ENCODE measurements around the gene CD151.

CD151 gene

GRCh38 chr11:815675-816432 is 16.9 kb upstream of the CD151 start:
- no peak for DNase-seq

GRCh38 chr11:816433-816779 is 16.3 kb upstream of the CD151 start:
- DNase-seq, result no peak

DNA sequence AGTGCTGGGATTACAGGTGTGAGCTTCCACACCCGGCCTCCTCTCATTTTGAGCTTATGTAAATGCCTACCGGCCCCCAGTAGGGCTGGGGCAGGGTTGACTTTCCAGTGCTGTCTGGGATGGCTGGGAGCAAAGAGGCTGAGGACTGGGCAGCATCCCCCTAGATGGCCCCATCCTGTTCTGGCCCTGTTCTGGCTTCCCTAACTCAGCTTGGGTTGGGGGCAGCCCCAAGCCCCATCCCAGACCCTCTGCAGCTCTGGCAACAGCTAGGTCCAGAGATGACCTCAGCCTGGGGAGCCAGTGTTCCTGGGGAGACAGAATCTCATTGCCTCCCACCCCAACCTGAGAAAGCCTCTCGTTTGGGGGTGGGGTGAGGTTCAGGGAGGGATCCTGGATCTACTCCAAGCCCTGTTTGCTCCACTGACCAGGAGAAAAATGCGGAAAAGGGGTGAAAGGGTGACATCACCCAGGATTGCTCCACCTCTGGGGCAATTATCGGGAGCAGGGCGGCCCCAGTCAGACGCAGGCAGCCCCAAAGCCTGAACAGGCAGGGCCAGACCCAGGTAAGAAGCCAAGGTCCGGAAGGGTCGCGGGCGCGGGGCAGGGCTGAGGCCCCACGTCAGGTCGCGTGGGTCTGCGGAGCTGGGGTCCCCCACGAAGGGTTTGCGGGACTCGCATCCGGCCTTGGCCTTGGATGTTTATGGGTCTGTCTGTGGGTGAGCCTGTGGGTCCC is 14.2 kb upstream of the CD151 start, which contains the start of gene PNPLA2:
TSS of gene PNPLA2 (plus strand) at position 519 of the 733 bp plus-strand sequence. CDS start 805 bp downstream, outside the sequence.
- DNase-seq, result no peak

GRCh38 chr11:819129-819931 is 13.4 kb upstream of the CD151 start:
- peak; percentile 93 for DNase-seq

- DNase-seq, result peak; percentile 96
Measured at GRCh38 chr11:819943-820649, 12.7 kb upstream of the CD151 start.

GRCh38 chr11:820655-821511 is 11.9 kb upstream of the CD151 start:
- no peak for DNase-seq

DNA sequence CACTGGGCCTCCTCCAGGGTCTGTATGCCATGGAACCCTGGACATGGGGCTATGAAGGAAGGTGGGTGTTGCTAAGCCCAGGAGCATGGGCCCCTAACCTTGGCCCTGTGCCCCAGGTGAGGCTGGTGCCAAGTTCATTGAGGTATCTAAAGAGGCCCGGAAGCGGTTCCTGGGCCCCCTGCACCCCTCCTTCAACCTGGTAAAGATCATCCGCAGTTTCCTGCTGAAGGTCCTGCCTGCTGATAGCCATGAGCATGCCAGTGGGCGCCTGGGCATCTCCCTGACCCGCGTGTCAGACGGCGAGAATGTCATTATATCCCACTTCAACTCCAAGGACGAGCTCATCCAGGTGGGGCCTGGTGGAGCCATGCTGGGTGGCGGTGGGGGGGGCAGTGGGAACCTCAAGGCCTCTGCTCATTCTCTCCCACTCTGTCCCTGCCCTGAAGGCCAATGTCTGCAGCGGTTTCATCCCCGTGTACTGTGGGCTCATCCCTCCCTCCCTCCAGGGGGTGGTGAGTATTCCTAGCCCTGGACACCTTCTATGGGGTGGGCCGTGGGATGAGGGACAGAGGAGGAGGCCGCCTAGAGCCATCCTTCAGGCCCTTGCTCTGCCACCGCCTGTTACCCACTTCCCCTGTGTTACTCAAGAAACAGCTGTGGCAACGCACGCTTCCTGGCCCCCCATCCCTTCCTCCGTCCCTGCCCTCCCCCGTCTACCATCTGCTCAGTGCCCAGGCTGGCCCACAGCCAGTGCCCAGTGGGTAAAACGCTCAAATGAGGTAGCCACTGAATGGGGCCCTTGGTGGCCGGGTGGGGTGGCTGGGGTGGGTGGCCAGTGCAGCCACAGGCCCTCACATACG is 11.0 kb upstream of the CD151 start:
- no peak for DNase-seq

GRCh38 chr11:823441-824291 is 9.1 kb upstream of the CD151 start:
- no peak for DNase-seq

DNA sequence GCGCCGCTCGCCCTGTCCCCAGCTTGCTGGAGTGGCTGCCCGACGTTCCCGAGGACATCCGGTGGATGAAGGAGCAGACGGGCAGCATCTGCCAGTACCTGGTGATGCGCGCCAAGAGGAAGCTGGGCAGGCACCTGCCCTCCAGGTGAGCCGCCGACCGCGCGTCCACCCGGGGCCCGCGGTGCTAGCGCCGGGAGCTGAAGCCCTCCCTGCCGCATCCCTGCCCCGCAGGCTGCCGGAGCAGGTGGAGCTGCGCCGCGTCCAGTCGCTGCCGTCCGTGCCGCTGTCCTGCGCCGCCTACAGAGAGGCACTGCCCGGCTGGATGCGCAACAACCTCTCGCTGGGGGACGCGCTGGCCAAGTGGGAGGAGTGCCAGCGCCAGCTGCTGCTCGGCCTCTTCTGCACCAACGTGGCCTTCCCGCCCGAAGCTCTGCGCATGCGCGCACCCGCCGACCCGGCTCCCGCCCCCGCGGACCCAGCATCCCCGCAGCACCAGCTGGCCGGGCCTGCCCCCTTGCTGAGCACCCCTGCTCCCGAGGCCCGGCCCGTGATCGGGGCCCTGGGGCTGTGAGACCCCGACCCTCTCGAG is 8.4 kb upstream of the CD151 start:
- DNase-seq, result no peak

DNA sequence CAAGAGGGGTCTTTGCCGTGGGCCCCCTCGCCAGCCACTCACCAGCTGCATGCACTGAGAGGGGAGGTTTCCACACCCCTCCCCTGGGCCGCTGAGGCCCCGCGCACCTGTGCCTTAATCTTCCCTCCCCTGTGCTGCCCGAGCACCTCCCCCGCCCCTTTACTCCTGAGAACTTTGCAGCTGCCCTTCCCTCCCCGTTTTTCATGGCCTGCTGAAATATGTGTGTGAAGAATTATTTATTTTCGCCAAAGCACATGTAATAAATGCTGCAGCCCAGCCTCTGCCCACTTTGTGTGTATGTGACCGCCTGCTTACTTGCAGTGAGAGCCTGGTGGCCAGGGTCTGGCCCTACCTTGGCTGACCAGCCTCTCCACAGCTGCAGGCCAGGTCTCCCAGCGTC is 7.8 kb upstream of the CD151 start:
- no peak for DNase-seq

DNA sequence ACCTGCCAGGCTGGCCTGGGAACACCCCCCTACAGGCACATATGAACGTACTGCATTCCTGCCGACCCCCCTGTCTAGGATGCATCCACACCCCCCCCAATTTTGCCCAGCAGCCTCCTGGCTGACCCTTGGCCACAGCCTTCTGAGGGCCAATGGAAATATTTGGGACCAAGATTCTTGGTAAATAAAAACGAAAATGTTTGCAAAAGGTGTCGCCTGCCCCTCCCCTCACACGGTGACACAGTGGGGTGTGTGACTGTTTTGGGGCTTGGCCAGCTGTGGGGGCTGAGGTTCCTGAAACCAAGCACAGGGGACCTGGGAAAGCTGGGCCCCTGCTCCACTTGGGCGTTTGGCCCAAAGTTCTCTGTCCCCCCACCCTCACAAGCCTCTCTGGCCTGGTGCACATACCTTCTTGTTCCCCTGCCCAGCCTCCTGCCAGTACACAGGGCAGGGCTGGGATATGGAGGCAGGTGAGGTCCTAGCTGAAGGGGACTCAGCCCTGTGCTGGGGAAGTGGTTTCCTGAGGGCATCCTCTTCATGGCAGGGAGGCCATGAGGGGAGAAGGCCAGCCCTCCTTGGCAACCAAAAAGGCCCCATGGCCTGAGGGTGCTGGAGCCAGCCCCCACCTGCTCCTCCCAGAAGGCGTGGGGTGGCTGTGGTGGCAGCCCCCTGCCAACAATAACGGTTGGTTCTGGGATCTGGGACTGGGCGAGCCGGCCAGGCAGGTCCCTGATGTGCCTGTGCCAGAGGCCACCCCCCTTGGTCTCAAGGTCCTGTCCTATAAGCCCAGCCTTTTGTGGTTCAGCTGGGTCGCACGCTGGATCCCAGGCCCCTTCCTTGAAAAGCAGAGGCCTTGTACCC is 7.2 kb upstream of the CD151 start:
- no peak for DNase-seq

DNA sequence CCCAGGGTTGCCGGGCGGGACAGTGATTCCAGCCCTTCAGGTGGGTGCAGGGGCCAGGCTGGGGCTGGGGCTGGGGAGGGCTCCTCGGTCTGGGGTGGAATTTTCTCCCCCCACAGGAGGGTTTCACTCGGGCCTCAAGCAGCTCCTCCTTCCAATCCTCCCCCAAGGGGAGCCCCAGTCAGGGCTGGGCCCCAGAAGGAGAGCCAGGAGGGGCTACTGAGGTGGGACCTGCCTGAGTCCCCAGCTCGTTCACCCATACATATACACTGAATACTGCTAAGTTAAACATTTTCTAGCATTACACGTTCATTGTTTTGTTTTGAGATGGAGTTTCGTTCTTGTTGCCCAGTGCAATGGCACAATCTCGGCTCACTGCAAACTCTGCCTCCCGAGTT is 6.5 kb upstream of the CD151 start:
- no peak for DNase-seq

- no peak for DNase-seq
Measured at GRCh38 chr11:826836-827145, 6.0 kb upstream of the CD151 start.

- no peak for DNase-seq
Measured at GRCh38 chr11:827146-827896, 5.4 kb upstream of the CD151 start.

DNA sequence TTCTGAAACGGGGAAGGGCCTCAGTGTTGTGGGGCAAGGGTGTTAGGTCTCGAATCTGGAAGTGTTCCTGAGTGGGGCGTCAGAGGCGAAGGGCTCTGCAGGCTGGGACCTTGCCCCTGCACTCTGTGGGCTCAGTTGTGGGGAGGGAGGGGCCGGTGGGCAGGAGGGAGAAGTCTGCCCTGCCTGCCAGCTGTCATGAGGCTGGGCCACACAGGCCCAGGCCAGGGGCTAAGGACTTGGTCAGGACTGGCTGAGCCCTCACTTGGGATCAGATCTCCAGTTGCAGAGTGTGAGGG is 4.9 kb upstream of the CD151 start, which contains the start of gene CRACR2B:
TSS of gene CRACR2B (plus strand) at position 23 of the 296 bp plus-strand sequence. CDS start 689 bp downstream, outside the sequence.
- DNase-seq, result no peak

- no peak for DNase-seq
Measured at GRCh38 chr11:828506-829175, 4.1 kb upstream of the CD151 start.

GRCh38 chr11:829176-829846 is 3.4 kb upstream of the CD151 start:
- no peak for DNase-seq

All from stimulated activated CD8-positive, alpha-beta memory T cell treated with anti-CD3 and anti-CD28 coated beads, Interleukin-4, amount 100 ng/mL, for 48 hours (primary cell).